Lung (tissue), 12 donors: ENCODE measurements around the gene CCIN. TPM values are rescaled to one million over a fixed set of nuclear protein-coding genes. Genes with fewer than 3 reads are reported as not detected.
A peak's percentile ranks its signal among the peaks of the same experiment; 100 is the strongest.

Experiments used
- ATAC-seq: fragments of 200-7000 bp; cut with Tn5 transposase; one replicate; pipeline ENCODE4 v1.9.1; 2020; ENCODE audit warnings: moderate number of reproducible peaks; ENCODE audit not compliant: insufficient read depth, low FRiP score
- DNase-seq, 3 donors: peaks; one replicate each; pipeline ENCODE4 v3.0.0-alpha.2; 2013 to 2017
- H3K27ac ChIP-seq, 2 donors: one replicate each; pipeline ENCODE4 v1.5.1; 2013; ENCODE audit warnings: mild to moderate bottlenecking in 2 of 2, moderate library complexity in 2 of 2, control low read depth in 1 of 2, inconsistent platforms in 1 of 2, low read depth in 1 of 2, low read length in 1 of 2
- H3K27me3 ChIP-seq, 3 donors: one replicate each; pipeline ENCODE4 v1.5.1; 2013; ENCODE audit warnings: low read length in 2 of 3; ENCODE audit not compliant: control insufficient read depth in 3 of 3, insufficient read depth in 3 of 3
- H3K36me3 ChIP-seq, 4 donors: one replicate each; pipeline ENCODE4 v1.5.1; 2013; ENCODE audit warnings: low read length in 4 of 4, mild to moderate bottlenecking in 1 of 4, moderate library complexity in 1 of 4; ENCODE audit not compliant: control insufficient read depth in 4 of 4, insufficient read depth in 4 of 4
- H3K4me1 ChIP-seq, 5 donors: one replicate each; pipeline ENCODE4 v1.5.1; 2013; ENCODE audit warnings: low read length in 5 of 5, mild to moderate bottlenecking in 2 of 5, moderate library complexity in 1 of 5; ENCODE audit not compliant: control insufficient read depth in 5 of 5, insufficient read depth in 5 of 5
- H3K4me3 ChIP-seq: one replicate; pipeline ENCODE4 v1.5.1; 2013; ENCODE audit warnings: mild to moderate bottlenecking, control low read depth, moderate library complexity
- H3K9ac ChIP-seq, 2 donors: one replicate each; pipeline ENCODE4 v1.5.1; 2013; ENCODE audit warnings: low read length in 2 of 2, control low read depth in 1 of 2; ENCODE audit not compliant: insufficient read depth in 1 of 2
- H3K9me3 ChIP-seq, 4 donors: one replicate each; pipeline ENCODE4 v1.5.1; 2013; ENCODE audit warnings: low read length in 3 of 4, mild to moderate bottlenecking in 1 of 4, moderate library complexity in 1 of 4; ENCODE audit not compliant: control insufficient read depth in 4 of 4, insufficient read depth in 3 of 4
- WGBS, 2 donors: extraction: QIAGEN DNeasy Blood & Tissue Kit; methylation state at CpG; one replicate each; pipeline ENCODE4 v1.1.7; 2013; 5-methylcytosine and 5-hydroxymethylcytosine counted together
- polyA plus RNA-seq, 2 donors: library from polyadenylated mRNA; stranded (reverse); fragments of 200-250 nt; gene quantifications; one replicate each; pipeline ENCODE4 v1.2.1, GENCODE V29; 2013
- total RNA-seq, 2 donors: library from RNA; depleted of rRNA in 1 of 2; stranded (reverse); fragments of >200 nt in 1 of 2; gene quantifications; one replicate each; pipeline ENCODE4 v1.2.1, GENCODE V29; 2014 to 2021
- TF ChIP-seq, protein P1 (sequence below): IDR thresholded peaks from 2 replicates; pipeline ENCODE4 v1.5.1; 2012; ENCODE audit warnings: mild to moderate bottlenecking; ENCODE audit errors: control extremely low read depth, extremely low read depth
- donor health status: control.
- donor health status: control.
- donor health status: Bipolar disorder and iron deficiency.
- donor health status: healthy.
- donor health status: DM: yes; HTN: yes; CAD: no.

CCIN gene
- total and polyA plus RNA-seq, 4 donors = 0.12 to 0.89 (median 0.15) TPM; not detected in 1

DNA sequence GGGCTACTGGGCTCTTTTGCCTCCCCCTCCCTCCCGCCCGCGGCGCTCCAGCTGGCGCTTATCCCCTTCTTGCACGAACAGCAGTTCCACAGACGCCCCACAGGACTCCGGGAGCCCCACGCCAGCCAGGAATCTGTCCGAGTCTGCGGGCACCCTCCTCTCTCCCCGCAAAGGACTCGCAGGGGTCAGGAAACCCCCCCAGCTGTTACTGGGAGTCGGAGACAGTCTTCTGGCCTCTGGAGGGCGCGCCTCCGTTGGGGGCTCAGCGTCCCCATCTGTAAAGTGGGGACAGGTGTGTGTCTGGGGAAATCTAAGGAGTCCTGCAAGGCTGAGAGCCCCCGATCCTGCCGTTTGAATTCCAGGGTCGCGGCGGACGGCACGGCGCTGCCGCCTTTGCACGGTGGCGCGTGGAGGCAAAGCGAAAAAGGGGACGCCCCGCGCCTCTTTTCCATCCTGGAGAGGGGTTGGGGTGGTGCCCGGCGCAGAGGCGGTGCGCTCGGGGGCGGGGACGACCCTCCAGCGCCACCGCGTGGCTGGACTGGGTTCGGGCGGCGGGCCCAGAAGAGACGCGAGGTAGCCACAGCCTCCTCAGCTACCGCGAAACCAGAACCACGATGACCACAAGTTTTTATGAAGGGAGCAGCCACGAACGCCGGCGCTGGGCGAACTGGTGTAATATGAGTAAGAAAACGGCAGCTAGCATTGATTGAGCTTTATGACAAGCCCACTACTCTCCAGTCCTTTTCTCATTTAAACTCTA is 2.8 kb upstream of the CCIN start:
- peak; percentile 79 to 84 (median 80) for DNase-seq

DNA sequence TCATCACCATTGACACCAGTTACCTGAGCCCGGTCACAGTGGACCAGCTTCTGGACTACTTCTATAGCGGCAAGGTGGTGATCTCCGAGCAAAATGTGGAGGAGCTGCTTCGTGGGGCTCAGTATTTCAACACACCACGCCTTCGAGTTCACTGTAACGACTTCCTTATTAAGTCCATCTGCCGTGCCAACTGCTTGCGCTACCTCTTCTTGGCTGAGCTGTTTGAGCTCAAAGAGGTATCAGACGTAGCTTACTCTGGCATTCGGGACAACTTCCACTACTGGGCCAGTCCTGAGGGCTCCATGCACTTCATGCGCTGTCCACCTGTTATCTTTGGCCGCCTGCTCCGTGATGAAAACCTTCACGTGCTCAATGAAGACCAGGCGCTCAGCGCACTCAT is 520 bp downstream of the CCIN start:
- Histone ChIP-seq H3K36me3 (no peaks in the 10 kb centered on the region), H3K4me1 (no peaks in the 10 kb centered on the region), H3K9ac (no peak overlapping the region), H3K27ac (no peak overlapping the region), H3K9me3 (no peaks in the 10 kb centered on the region), H3K27me3 (no peaks in the 10 kb centered on the region), H3K4me3 (no peak overlapping the region)
- 70 to 84% methylated on average over 17 of the region's 17 CpGs for WGBS, 2 donors
- ATAC-seq (no peak), DNase-seq (no peak)
- TF ChIP-seq, protein P1, sequence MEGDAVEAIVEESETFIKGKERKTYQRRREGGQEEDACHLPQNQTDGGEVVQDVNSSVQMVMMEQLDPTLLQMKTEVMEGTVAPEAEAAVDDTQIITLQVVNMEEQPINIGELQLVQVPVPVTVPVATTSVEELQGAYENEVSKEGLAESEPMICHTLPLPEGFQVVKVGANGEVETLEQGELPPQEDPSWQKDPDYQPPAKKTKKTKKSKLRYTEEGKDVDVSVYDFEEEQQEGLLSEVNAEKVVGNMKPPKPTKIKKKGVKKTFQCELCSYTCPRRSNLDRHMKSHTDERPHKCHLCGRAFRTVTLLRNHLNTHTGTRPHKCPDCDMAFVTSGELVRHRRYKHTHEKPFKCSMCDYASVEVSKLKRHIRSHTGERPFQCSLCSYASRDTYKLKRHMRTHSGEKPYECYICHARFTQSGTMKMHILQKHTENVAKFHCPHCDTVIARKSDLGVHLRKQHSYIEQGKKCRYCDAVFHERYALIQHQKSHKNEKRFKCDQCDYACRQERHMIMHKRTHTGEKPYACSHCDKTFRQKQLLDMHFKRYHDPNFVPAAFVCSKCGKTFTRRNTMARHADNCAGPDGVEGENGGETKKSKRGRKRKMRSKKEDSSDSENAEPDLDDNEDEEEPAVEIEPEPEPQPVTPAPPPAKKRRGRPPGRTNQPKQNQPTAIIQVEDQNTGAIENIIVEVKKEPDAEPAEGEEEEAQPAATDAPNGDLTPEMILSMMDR = no peak

More for the DNA sequence above, 2.8 kb upstream of the CCIN start:
- TF ChIP-seq, protein P1 = peak; percentile 93
- Histone ChIP-seq H3K4me3 (peak overlapping the region; percentile 30), H3K27ac (peak overlapping the region in 1 of 2 donors; percentile 41), H3K9ac (peak overlapping the region in 1 of 2 donors; percentile 59), H3K36me3 (peaks cover 0 to 2% (median 0%) of the 10 kb centered on the region in 4 donors), H3K9me3 (no peaks in the 10 kb centered on the region), H3K4me1 (peaks cover 0 to 18% (median 9%) of the 10 kb centered on the region in 5 donors), H3K27me3 (no peaks in the 10 kb centered on the region)
- WGBS, 2 donors = 6 to 9% methylated on average over 39 to 58 of the region's 58 CpGs
- peak; percentile 93 for ATAC-seq

DNA sequence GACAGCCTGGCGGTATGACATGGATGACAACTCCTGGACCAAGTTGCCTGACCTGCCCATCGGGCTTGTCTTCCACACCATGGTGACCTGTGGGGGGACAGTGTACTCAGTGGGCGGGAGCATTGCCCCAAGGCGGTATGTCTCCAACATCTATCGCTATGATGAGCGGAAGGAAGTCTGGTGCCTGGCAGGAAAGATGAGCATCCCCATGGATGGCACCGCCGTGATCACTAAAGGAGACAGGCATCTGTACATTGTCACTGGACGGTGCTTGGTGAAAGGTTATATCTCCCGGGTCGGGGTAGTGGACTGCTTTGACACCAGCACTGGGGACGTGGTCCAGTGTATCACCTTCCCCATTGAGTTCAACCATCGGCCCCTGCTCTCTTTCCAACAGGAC is 1.3 kb downstream of the CCIN start:
- H3K9me3 ChIP-seq = no peaks in the 10 kb centered on the region
- no peaks in the 10 kb centered on the region for H3K4me1 ChIP-seq
- H3K27ac ChIP-seq = no peak overlapping the region
- H3K27me3 ChIP-seq = no peaks in the 10 kb centered on the region
- ATAC-seq (no peak), DNase-seq (no peak)
- WGBS, 2 donors = 95 to 98% methylated on average over 13 of the region's 13 CpGs
- no peak overlapping the region for H3K4me3 ChIP-seq
- H3K9ac ChIP-seq = no peak overlapping the region
- TF ChIP-seq, protein P1 = no peak
- H3K36me3 ChIP-seq = no peaks in the 10 kb centered on the region
